Measurements from ENCODE around the gene MAN2C1. TPM values are rescaled to one million over a fixed set of nuclear protein-coding genes. Genes with fewer than 3 reads are reported as not detected.

Gene MAN2C1
- total RNA-seq, 2 donors from 2014 or later, result 150 to 224 TPM

DNA sequence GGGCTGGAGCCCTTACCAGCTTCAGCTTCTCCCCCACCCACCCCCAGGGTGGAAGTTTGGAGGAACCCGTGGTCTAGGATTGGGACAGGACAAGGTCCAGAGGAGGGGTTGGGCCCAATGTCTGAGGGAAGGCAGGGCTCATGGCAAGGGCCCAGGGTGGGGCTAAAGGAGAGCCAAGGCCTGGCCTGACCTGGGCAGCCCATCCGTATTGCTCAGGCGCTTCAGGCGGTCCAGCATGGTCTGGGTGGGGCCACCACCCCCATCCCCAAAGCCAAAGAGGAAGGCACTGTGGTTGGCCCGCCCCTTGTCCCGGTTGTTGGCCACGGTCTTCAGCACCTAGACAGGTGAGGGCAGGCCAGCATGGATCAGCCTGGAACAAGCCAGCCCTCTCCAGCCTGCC, 7.6 kb downstream of the MAN2C1 start:
- Mint-ChIP-seq H3K4me3 (no peak overlapping the region), H3K27me3 (ENCODE audit: insufficient read depth) (no peaks in the 10 kb centered on the region), H3K4me1 (no peaks in the 10 kb centered on the region), H3K27ac (no peak overlapping the region), H3K9me3 (no peaks in the 10 kb centered on the region), H3K36me3 (ENCODE audit: low read depth) (peaks cover 33% of the 10 kb centered on the region)
- Histone ChIP-seq H3K27me3 (ENCODE audit: control insufficient read depth, insufficient read depth, low read length, poor library complexity, severe bottlenecking) (no peaks in the 10 kb centered on the region), H3K36me3 (ENCODE audit: control insufficient read depth, insufficient read depth, low read length) (peaks cover 31% of the 10 kb centered on the region), H3K9ac (ENCODE audit: extremely low read depth, low read length, poor library complexity, severe bottlenecking) (no peak overlapping the region), H3K27ac (ENCODE audit: low read depth, low read length) (no peak overlapping the region), H3K4me1 (ENCODE audit: control insufficient read depth, insufficient read depth, low read length) (no peaks in the 10 kb centered on the region), H3K4me3 (ENCODE audit: low read length) (no peak overlapping the region), H3K9me3 (ENCODE audit: control insufficient read depth, low read length) (no peaks in the 10 kb centered on the region)
- 93% methylated on average over 7 of the region's 7 CpGs; no CpG with 5 or more reads in 1 of the 2 experiments for WGBS, 2 experiments (ENCODE audit: insufficient coverage in 1 of 2, insufficient read length in 1 of 2)
- DNase-seq, result no peak
- no peak for TF ChIP-seq CTCF (conservative IDR thresholded peaks at IDR 0.05)

DNA sequence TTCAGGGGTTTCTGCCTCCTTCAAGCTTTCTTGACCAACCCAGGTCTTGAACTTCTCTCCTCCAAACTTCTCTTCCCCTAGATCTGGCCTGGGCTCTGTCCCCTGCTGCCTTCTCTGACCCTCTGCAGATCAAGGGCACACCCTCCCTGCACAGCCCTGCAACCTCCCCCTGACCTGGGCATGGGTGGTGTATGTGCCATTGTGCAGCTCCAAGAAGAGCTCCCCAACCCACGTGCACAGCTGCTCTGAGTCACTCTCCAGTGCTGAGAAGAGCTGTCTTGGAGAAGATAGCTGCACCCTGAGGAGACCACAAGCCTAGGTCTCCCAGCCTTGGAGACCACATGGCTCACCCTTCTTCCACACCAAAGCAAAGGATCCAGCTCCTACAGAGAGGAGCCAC, 8.0 kb downstream of the MAN2C1 start:
- no peaks in the 10 kb centered on the region for H3K4me1 Mint-ChIP-seq
- H3K9me3 Mint-ChIP-seq, result no peaks in the 10 kb centered on the region

GRCh38 chr15:75359537-75360250, 8.7 kb downstream of the MAN2C1 start:
- no peak overlapping the region for H3K9ac ChIP-seq (ENCODE audit: extremely low read depth, low read length, poor library complexity, severe bottlenecking)
- no peaks in the 10 kb centered on the region for H3K4me1 ChIP-seq (ENCODE audit: control insufficient read depth, insufficient read depth, low read length)
- H3K27ac ChIP-seq (ENCODE audit: low read depth, low read length), result no peak overlapping the region
- no peak overlapping the region for H3K4me3 Mint-ChIP-seq
- H3K36me3 Mint-ChIP-seq (ENCODE audit: low read depth), result peaks cover 33% of the 10 kb centered on the region
- no peaks in the 10 kb centered on the region for H3K27me3 Mint-ChIP-seq (ENCODE audit: insufficient read depth)
- TF ChIP-seq CTCF (conservative IDR thresholded peaks at IDR 0.05), result no peak
- H3K27ac Mint-ChIP-seq, result no peak overlapping the region
- no peak for DNase-seq
- H3K27me3 ChIP-seq (ENCODE audit: control insufficient read depth, insufficient read depth, low read length, poor library complexity, severe bottlenecking), result no peaks in the 10 kb centered on the region
- no peaks in the 10 kb centered on the region for H3K4me1 Mint-ChIP-seq
- no peaks in the 10 kb centered on the region for H3K9me3 Mint-ChIP-seq
- H3K36me3 ChIP-seq (ENCODE audit: control insufficient read depth, insufficient read depth, low read length), result peaks cover 22% of the 10 kb centered on the region
- no peak overlapping the region for H3K4me3 ChIP-seq (ENCODE audit: low read length)
- no peaks in the 10 kb centered on the region for H3K9me3 ChIP-seq (ENCODE audit: control insufficient read depth, low read length)
- WGBS, 2 experiments (ENCODE audit: insufficient coverage in 1 of 2, insufficient read length in 1 of 2), result 94 to 95% methylated on average over 6 to 15 of the region's 15 CpGs

More for the DNA sequence above, 8.0 kb downstream of the MAN2C1 start:
- Histone ChIP-seq H3K9ac (ENCODE audit: extremely low read depth, low read length, poor library complexity, severe bottlenecking) (no peak overlapping the region), H3K4me3 (ENCODE audit: low read length) (no peak overlapping the region), H3K36me3 (ENCODE audit: control insufficient read depth, insufficient read depth, low read length) (peaks cover 29% of the 10 kb centered on the region), H3K27me3 (ENCODE audit: control insufficient read depth, insufficient read depth, low read length, poor library complexity, severe bottlenecking) (no peaks in the 10 kb centered on the region), H3K4me1 (ENCODE audit: control insufficient read depth, insufficient read depth, low read length) (no peaks in the 10 kb centered on the region), H3K27ac (ENCODE audit: low read depth, low read length) (no peak overlapping the region), H3K9me3 (ENCODE audit: control insufficient read depth, low read length) (no peaks in the 10 kb centered on the region)
- H3K27me3 Mint-ChIP-seq (ENCODE audit: insufficient read depth), result no peaks in the 10 kb centered on the region
- WGBS, 2 experiments (ENCODE audit: insufficient coverage in 1 of 2, insufficient read length in 1 of 2), result 60 to 75% methylated on average over 1 of the region's 1 CpG
- H3K4me3 Mint-ChIP-seq, result no peak overlapping the region
- DNase-seq, result no peak
- H3K36me3 Mint-ChIP-seq (ENCODE audit: low read depth), result peaks cover 33% of the 10 kb centered on the region
- no peak overlapping the region for H3K27ac Mint-ChIP-seq
- TF ChIP-seq CTCF (conservative IDR thresholded peaks at IDR 0.05), result no peak
